Astrocyte of the spinal cord (primary cell): ENCODE results near the gene PTPRR.

Source experiments
- DNase-seq: peaks from one replicate; pipeline ENCODE4 v3.0.0; 2011; ENCODE audit warnings: low read depth, low spot score
- H3K4me3 ChIP-seq: 2 replicates; pipeline ENCODE4 v1.5.1; 2011; ENCODE audit warnings: low read depth, mild to moderate bottlenecking, low read length, moderate library complexity
- CTCF ChIP-seq: IDR thresholded peaks from 2 replicates; pipeline ENCODE4 v1.5.1; 2012; ENCODE audit warnings: low read depth, mild to moderate bottlenecking, low read length, inconsistent platforms
- in situ Hi-C: cut with HindIII; loops from 2 replicates; pipeline ENCODE4 v1.10.0; 2017; ENCODE audit warnings: low sequenced_read_pairs

PTPRR gene

GRCh38 chr12:70686299-70686698 lies 234.2 kb downstream of the PTPRR start:
- TF ChIP-seq CTCF, result no peak
- in situ Hi-C loops, result no loop called here

DNA sequence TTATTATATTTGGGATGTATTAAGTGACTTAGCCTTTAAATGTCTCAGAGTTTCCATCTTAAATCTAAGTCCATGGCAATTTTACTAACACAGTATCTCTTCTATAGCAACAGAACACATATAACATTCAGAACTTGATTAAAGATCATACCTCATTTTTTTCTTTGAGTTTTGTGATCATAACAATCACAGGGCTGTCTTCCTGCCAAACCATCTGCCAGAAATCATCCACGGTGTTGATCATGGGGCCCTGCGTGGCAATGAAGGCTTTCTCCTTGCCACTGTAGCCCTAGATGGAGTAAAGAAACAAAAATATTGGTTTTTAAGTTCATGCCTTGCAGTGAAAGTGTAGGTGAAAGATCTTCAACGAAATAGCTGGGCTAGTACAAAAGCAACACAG lies 236.6 kb downstream of the PTPRR start:
- no peak for DNase-seq
- no peak overlapping the region for H3K4me3 ChIP-seq
- TF ChIP-seq CTCF, result no peak
- in situ Hi-C loops, result no loop called here

More at GRCh38 chr12:70686299-70686698, 234.2 kb downstream of the PTPRR start:
- no peak for DNase-seq
- no peak overlapping the region for H3K4me3 ChIP-seq

DNA sequence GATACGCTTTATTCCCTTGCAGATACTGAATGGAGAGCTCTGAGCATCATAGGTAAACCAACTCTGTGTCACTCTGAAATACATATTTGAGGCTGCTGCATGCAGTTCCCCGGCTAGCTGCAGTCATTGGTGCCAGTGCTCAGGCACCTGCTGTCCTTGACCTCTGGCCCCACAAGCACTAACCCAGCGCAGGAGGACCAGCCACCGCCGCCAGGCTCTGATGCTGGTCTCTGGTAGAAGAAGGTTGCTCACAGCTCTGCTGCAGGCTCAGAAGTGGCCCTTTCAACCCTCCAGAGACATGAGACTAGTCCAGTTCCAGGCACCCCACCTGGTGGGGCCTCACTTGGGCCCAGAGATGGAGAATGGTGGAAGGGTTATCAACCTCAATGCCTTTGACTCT lies 248.8 kb downstream of the PTPRR start:
- in situ Hi-C loops, result no loop called here
- no peak for DNase-seq
- H3K4me3 ChIP-seq, result no peak overlapping the region
- no peak for TF ChIP-seq CTCF

DNA sequence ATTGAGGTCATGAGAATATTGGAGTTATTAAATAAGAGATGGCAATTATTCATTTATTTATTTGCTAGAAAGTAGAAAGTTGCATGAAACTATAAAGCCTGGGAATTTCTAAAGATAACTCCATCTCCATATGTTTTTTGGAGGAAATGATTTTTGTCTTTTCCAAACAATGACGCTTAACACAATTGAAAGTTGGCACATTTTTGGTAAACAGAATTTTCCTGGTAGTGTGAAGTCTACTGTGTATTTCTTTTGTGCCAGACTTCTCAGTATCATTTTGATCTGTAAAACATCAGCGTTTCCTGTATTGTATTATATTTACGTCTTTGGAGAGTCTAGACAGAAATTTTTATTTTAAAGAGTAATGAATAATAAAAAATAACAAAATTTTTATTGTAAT lies 249.6 kb downstream of the PTPRR start:
- in situ Hi-C loops, result no loop called here
- no peak for DNase-seq
- TF ChIP-seq CTCF, result no peak
- H3K4me3 ChIP-seq, result no peak overlapping the region

DNA sequence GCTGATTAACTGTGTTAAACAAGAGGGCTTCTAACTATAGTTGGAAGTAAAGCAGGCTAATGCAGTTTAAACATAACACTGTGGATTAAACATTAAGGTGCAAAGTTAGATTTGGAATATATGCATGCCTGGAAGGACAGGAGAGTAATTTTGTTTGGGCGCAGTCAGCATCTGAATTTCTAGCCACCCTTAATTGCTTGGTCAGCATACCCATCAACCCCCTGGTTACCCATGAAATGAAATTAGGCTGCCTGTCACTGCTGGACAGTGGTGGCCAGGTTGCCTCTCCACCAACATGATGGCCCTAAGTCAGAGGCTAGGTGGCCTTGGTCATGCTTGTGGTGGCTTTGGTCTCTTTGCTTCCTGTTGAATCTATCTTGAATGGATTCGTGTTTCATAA lies 253.3 kb downstream of the PTPRR start:
- in situ Hi-C loops, result no loop called here
- TF ChIP-seq CTCF, result no peak
- no peak overlapping the region for H3K4me3 ChIP-seq
- DNase-seq, result no peak

GRCh38 chr12:70666364-70666763 lies 254.2 kb downstream of the PTPRR start:
- no peak for TF ChIP-seq CTCF
- in situ Hi-C loops, result no loop called here
- no peak overlapping the region for H3K4me3 ChIP-seq
- no peak for DNase-seq

- no peak overlapping the region for H3K4me3 ChIP-seq
- no peak for TF ChIP-seq CTCF
- peak; percentile 47 for DNase-seq
- in situ Hi-C loops, result no loop called here
These were observed 256.1 kb downstream of the PTPRR start for GRCh38 chr12:70664465-70664881.
